H9 (cell line): ENCODE data around the gene HDAC6. TPM values are rescaled to one million over a fixed set of nuclear protein-coding genes. Genes with fewer than 3 reads are reported as not detected.

ENCODE experiments used
- DNase-seq: peaks from one replicate; pipeline ENCODE4 v3.0.0-alpha.2; 2017
- H2AFZ ChIP-seq: one replicate; pipeline ENCODE4 v1.6.1; 2013; ENCODE audit warnings: mild to moderate bottlenecking, low read length, control low read depth, moderate library complexity
- H2AK5ac ChIP-seq: 2 replicates; pipeline ENCODE4 v1.6.1; 2013; ENCODE audit warnings: low read length, control low read depth, mixed read lengths; ENCODE audit not compliant: insufficient read length
- H2BK120ac ChIP-seq: one replicate; pipeline ENCODE4 v1.6.1; 2013; ENCODE audit warnings: low read depth, mild to moderate bottlenecking, low read length, control low read depth, inconsistent platforms; ENCODE audit not compliant: poor library complexity, severe bottlenecking
- H2BK12ac ChIP-seq: 2 replicates; pipeline ENCODE4 v1.6.1; 2013; ENCODE audit warnings: low read length, control low read depth, mixed read lengths, low read depth; ENCODE audit not compliant: insufficient read length
- H2BK15ac ChIP-seq: 2 replicates; pipeline ENCODE4 v1.6.1; 2013; ENCODE audit warnings: low read depth, low read length, control low read depth
- H2BK20ac ChIP-seq: one replicate; pipeline ENCODE4 v1.6.1; 2013; ENCODE audit warnings: low read depth, mild to moderate bottlenecking, low read length, control low read depth, inconsistent platforms; ENCODE audit not compliant: poor library complexity, severe bottlenecking
- H2BK5ac ChIP-seq: 2 replicates; pipeline ENCODE4 v1.6.1; 2013; ENCODE audit warnings: low read length, control low read depth, mixed read lengths; ENCODE audit not compliant: insufficient read length
- H3K14ac ChIP-seq: 2 replicates; pipeline ENCODE4 v1.6.1; 2013; ENCODE audit warnings: low read length, control low read depth; ENCODE audit not compliant: insufficient read depth
- H3K18ac ChIP-seq: 2 replicates; pipeline ENCODE4 v1.6.1; 2013; ENCODE audit warnings: low read depth, mild to moderate bottlenecking, mixed read lengths, low read length, control low read depth; ENCODE audit not compliant: insufficient read length
- H3K23ac ChIP-seq: 2 replicates; pipeline ENCODE4 v1.6.1; 2013; ENCODE audit warnings: low read length, control low read depth, mixed read lengths, low read depth; ENCODE audit not compliant: insufficient read length
- H3K23me2 ChIP-seq: 2 replicates; pipeline ENCODE4 v1.6.1; 2013; ENCODE audit warnings: low read depth, mild to moderate bottlenecking, mixed read lengths, low read length, control low read depth; ENCODE audit not compliant: insufficient read length, poor library complexity, severe bottlenecking
- H3K27ac ChIP-seq: 2 replicates; pipeline ENCODE4 v1.5.1; 2013; ENCODE audit warnings: low read length, control low read depth, mixed read lengths, low read depth; ENCODE audit not compliant: insufficient read length
- H3K27me3 ChIP-seq: 2 replicates; pipeline ENCODE4 v1.6.1; 2013; ENCODE audit warnings: low read length, control low read depth, inconsistent platforms; ENCODE audit not compliant: insufficient read depth
- H3K4ac ChIP-seq: 2 replicates; pipeline ENCODE4 v1.6.1; 2013; ENCODE audit warnings: low read depth, mild to moderate bottlenecking, control low read depth, inconsistent platforms, low read length, moderate library complexity
- H3K4me1 ChIP-seq: 2 replicates; pipeline ENCODE4 v1.6.1; 2013; ENCODE audit warnings: low read length, control low read depth, inconsistent platforms; ENCODE audit not compliant: insufficient read depth
- H3K4me2 ChIP-seq: 2 replicates; pipeline ENCODE4 v1.6.1; 2013; ENCODE audit warnings: low read length, control low read depth, mixed read lengths; ENCODE audit not compliant: insufficient read length, insufficient read depth
- H3K56ac ChIP-seq: 2 replicates; pipeline ENCODE4 v1.6.1; 2013; ENCODE audit warnings: low read depth, mild to moderate bottlenecking, mixed read lengths, low read length, control low read depth; ENCODE audit not compliant: insufficient read length
- H3K79me1 ChIP-seq: 2 replicates; pipeline ENCODE4 v1.6.1; 2013; ENCODE audit warnings: low read depth, mild to moderate bottlenecking, moderate library complexity, low read length, control low read depth, inconsistent platforms; ENCODE audit not compliant: insufficient read depth, poor library complexity, severe bottlenecking
- H3K79me2 ChIP-seq: 2 replicates; pipeline ENCODE4 v1.6.1; 2013; ENCODE audit warnings: low read length, control low read depth, inconsistent platforms; ENCODE audit not compliant: insufficient read depth
- H3K9ac ChIP-seq: 2 replicates; pipeline ENCODE4 v1.6.1; 2013; ENCODE audit warnings: low read length, control low read depth, mixed read lengths; ENCODE audit not compliant: insufficient read length; ENCODE audit errors: extremely low read depth
- H3K9me3 ChIP-seq: one replicate; pipeline ENCODE4 v1.6.1; 2013; ENCODE audit warnings: low read depth, low read length, inconsistent platforms; ENCODE audit not compliant: control insufficient read depth
- H3T11ph ChIP-seq: one replicate; pipeline ENCODE4 v1.6.1; 2013; ENCODE audit warnings: mild to moderate bottlenecking, low read length, control low read depth, inconsistent platforms
- H4K20me1 ChIP-seq: one replicate; pipeline ENCODE4 v1.6.1; 2013; ENCODE audit not compliant: control insufficient read depth, insufficient read length, insufficient read depth
- H4K5ac ChIP-seq: 2 replicates; pipeline ENCODE4 v1.6.1; 2013; ENCODE audit warnings: low read depth, mild to moderate bottlenecking, mixed read lengths, low read length, control low read depth; ENCODE audit not compliant: insufficient read length
- H4K8ac ChIP-seq: replicated peaks from 2 replicates; pipeline ENCODE4 v1.6.1; 2013; ENCODE audit warnings: low read length, control low read depth, mixed read lengths, low read depth; ENCODE audit not compliant: insufficient read length
- H4K91ac ChIP-seq: 2 replicates; pipeline ENCODE4 v1.6.1; 2013; ENCODE audit warnings: low read depth, mild to moderate bottlenecking, moderate library complexity, mixed read lengths, low read length, control low read depth; ENCODE audit not compliant: insufficient read length
- H3K27ac Mint-ChIP-seq, 3 experiments: 2 replicates in 2 of 3; 3 replicates in 1 of 3; pipeline ENCODE4 v1.8.0; 2020 to 2021; ENCODE audit warnings: mixed read lengths in 3 of 3, mild to moderate bottlenecking in 1 of 3, moderate library complexity in 1 of 3
- H3K27me3 Mint-ChIP-seq: 2 replicates; pipeline ENCODE4 v1.8.0; 2021; ENCODE audit warnings: low read depth, mild to moderate bottlenecking, moderate library complexity, mixed read lengths
- H3K36me3 Mint-ChIP-seq, 3 experiments: 2 replicates in 2 of 3; 3 replicates in 1 of 3; pipeline ENCODE4 v1.8.0; 2020 to 2021; ENCODE audit warnings: low read depth in 3 of 3, mixed read lengths in 3 of 3; ENCODE audit not compliant: insufficient read depth in 1 of 3
- H3K4me1 Mint-ChIP-seq, 2 experiments: 2 replicates each; pipeline ENCODE4 v1.8.0; 2020; ENCODE audit warnings: mixed read lengths in 2 of 2
- H3K4me3 Mint-ChIP-seq, 2 experiments: 2 replicates in 1 of 2; 3 replicates in 1 of 2; pipeline ENCODE4 v1.8.0; 2020 to 2021; ENCODE audit warnings: mild to moderate bottlenecking in 2 of 2, mixed read lengths in 2 of 2, moderate library complexity in 1 of 2
- H3K9me3 Mint-ChIP-seq, 2 experiments: 2 replicates in 1 of 2; 3 replicates in 1 of 2; pipeline ENCODE4 v1.8.0; 2020; ENCODE audit warnings: mild to moderate bottlenecking in 2 of 2, mixed read lengths in 2 of 2, moderate library complexity in 1 of 2
- WGBS: extraction: QIAGEN DNeasy Blood & Tissue Kit; methylation state at CpG from one replicate; pipeline ENCODE4 v1.1.7; 2013; ENCODE audit warnings: missing lambda C conversion rate, low lambda C conversion rate, mixed read lengths; ENCODE audit not compliant: insufficient read length; ENCODE audit errors: extremely low coverage; 5-methylcytosine and 5-hydroxymethylcytosine counted together
- total RNA-seq: library from RNA; stranded (reverse); gene quantifications from 2 replicates; pipeline ENCODE4 v1.2.1, GENCODE V29; 2021
- TF ChIP-seq, protein P1 (sequence below): fragments of 200-600 bp; sonication (generic); conservative IDR thresholded peaks from 3 replicates; pipeline ENCODE4 v1.8.0; 2021; ENCODE audit warnings: antibody characterized with exemption, mild to moderate bottlenecking

HDAC6 gene
- total RNA-seq, 1 experiment from 2014 or later = 52.8 TPM

DNA sequence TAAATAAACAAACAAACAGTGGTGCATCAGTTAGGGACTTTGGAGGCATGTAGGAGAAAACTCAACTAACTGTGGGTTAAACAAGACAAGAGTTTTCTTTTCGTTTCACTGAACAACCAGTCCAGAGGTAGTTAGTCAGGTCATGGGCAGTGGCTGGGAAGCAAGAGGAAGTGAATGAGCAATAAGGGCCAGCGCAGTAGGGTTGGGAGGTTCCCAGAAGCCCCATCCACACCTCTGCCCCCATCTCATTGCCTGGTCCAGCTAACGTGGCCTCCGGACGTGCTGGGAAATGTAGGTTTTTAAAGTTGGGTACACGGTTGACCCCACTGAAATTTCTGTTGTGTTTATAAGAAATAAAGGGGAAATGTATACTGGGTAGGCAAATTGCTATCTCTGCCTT, 31.6 kb upstream of the HDAC6 start:
- TF ChIP-seq, protein P1, sequence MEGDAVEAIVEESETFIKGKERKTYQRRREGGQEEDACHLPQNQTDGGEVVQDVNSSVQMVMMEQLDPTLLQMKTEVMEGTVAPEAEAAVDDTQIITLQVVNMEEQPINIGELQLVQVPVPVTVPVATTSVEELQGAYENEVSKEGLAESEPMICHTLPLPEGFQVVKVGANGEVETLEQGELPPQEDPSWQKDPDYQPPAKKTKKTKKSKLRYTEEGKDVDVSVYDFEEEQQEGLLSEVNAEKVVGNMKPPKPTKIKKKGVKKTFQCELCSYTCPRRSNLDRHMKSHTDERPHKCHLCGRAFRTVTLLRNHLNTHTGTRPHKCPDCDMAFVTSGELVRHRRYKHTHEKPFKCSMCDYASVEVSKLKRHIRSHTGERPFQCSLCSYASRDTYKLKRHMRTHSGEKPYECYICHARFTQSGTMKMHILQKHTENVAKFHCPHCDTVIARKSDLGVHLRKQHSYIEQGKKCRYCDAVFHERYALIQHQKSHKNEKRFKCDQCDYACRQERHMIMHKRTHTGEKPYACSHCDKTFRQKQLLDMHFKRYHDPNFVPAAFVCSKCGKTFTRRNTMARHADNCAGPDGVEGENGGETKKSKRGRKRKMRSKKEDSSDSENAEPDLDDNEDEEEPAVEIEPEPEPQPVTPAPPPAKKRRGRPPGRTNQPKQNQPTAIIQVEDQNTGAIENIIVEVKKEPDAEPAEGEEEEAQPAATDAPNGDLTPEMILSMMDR = no peak
- peaks cover 62 to 74% of the 10 kb centered on the region in 2 experiments for H3K9me3 Mint-ChIP-seq
- H3K56ac ChIP-seq = no peak overlapping the region

More for the DNA sequence above, 31.6 kb upstream of the HDAC6 start:
- Histone ChIP-seq H3K18ac (no peak overlapping the region), H4K91ac (no peak overlapping the region), H2BK20ac (no peak overlapping the region), H3K9ac (no peak overlapping the region), H3K9me3 (peaks cover 17% of the 10 kb centered on the region), H2AFZ (no peak overlapping the region), H3T11ph (no peak overlapping the region), H2BK120ac (no peak overlapping the region), H2AK5ac (no peak overlapping the region), H3K4me1 (no peaks in the 10 kb centered on the region), H3K79me1 (no peaks in the 10 kb centered on the region), H3K23me2 (no peaks in the 10 kb centered on the region), H3K14ac (no peak overlapping the region), H4K20me1 (no peaks in the 10 kb centered on the region), H3K27me3 (no peaks in the 10 kb centered on the region), H4K8ac (no peak overlapping the region), H2BK12ac (no peak overlapping the region), H2BK5ac (no peak overlapping the region), H2BK15ac (no peak overlapping the region), H3K27ac (no peak overlapping the region), H3K79me2 (no peaks in the 10 kb centered on the region), H3K23ac (no peak overlapping the region), H3K4ac (no peak overlapping the region), H4K5ac (no peak overlapping the region), H3K4me2 (no peak overlapping the region)
- H3K4me3 Mint-ChIP-seq = no peak overlapping the region
- peaks cover 4% of the 10 kb centered on the region for H3K27me3 Mint-ChIP-seq
- no CpG with 5 or more reads among the region's 6 CpGs for WGBS
- H3K4me1 Mint-ChIP-seq = no peaks in the 10 kb centered on the region
- H3K36me3 Mint-ChIP-seq = peaks cover 0 to 8% (median 3%) of the 10 kb centered on the region in 3 experiments; a peak in 5 of 7 replicates
- no peak overlapping the region for H3K27ac Mint-ChIP-seq
- no peak for DNase-seq
